K562 (cell line): ENCODE measurements around the gene PIH1D1. TPM values are rescaled to one million over a fixed set of nuclear protein-coding genes. Genes with fewer than 3 reads are reported as not detected.
A peak's percentile ranks its signal among the peaks of the same experiment; 100 is the strongest.

ENCODE experiments used
- ARID4B ChIP-seq: sonication (generic); formaldehyde crosslinking; IDR thresholded peaks from 2 replicates; pipeline ENCODE4 v1.8.0; 2022; ENCODE audit warnings: mild to moderate bottlenecking, missing genetic modification reagents
- ASH1L ChIP-seq: fragments of 450-650 bp; IDR thresholded peaks from 2 replicates; pipeline ENCODE4 v1.6.1; 2018; ENCODE audit warnings: borderline replicate concordance, mild to moderate bottlenecking, low read depth; ENCODE audit not compliant: partially characterized antibody
- BHLHE40 ChIP-seq: IDR thresholded peaks from 2 replicates; pipeline ENCODE4 v1.6.1; 2011; ENCODE audit warnings: low read length, improper control_type of control experiment
- CBFA2T2 ChIP-seq: fragments of 450-650 bp; conservative IDR thresholded peaks from 2 replicates; pipeline ENCODE4 v1.6.1; 2017; ENCODE audit warnings: mild to moderate bottlenecking
- CC2D1A ChIP-seq: fragments of 450-650 bp; IDR thresholded peaks from 2 replicates; pipeline ENCODE4 v1.6.1; 2017; ENCODE audit warnings: mild to moderate bottlenecking
- CEBPB ChIP-seq: fragments of 450-650 bp; IDR thresholded peaks from 2 replicates; pipeline ENCODE4 v1.6.1; 2016; ENCODE audit warnings: missing genetic modification characterization, missing compliant biosample characterization
- CTCF ChIP-seq, 3 experiments: IDR thresholded peaks in 2 of 3; conservative IDR thresholded peaks in 1 of 3; 2 replicates each; pipeline ENCODE4 v1.5.1; 2011 to 2012; ENCODE audit warnings: low read length in 3 of 3, mild to moderate bottlenecking in 3 of 3, control low read depth in 2 of 3, improper control_type of control experiment in 1 of 3, inconsistent platforms in 1 of 3, low read depth in 1 of 3, mixed read lengths in 1 of 3, moderate library complexity in 1 of 3; ENCODE audit not compliant: insufficient read depth in 2 of 3
- ETV5 ChIP-seq: sonication (generic); formaldehyde crosslinking; IDR thresholded peaks from 2 replicates; pipeline ENCODE4 v1.4.0; 2020; ENCODE audit warnings: low read depth, mild to moderate bottlenecking, missing genetic modification reagents
- FIP1L1 ChIP-seq: fragments of 200-400 bp; formaldehyde crosslinking; IDR thresholded peaks from 2 replicates; pipeline ENCODE4 v1.6.1; 2018; ENCODE audit warnings: mild to moderate bottlenecking, low read depth, low read length; ENCODE audit not compliant: poor library complexity, severe bottlenecking
- HNRNPLL ChIP-seq: fragments of 200-400 bp; formaldehyde crosslinking; IDR thresholded peaks from 2 replicates; pipeline ENCODE4 v1.6.1; 2017; ENCODE audit warnings: low read length, low read depth, mild to moderate bottlenecking; ENCODE audit not compliant: poor library complexity, severe bottlenecking
- MAFG ChIP-seq: fragments of 450-650 bp; conservative IDR thresholded peaks from 2 replicates; pipeline ENCODE4 v1.6.1; 2016; ENCODE audit warnings: missing genetic modification characterization, missing compliant biosample characterization
- MLLT1 ChIP-seq, 2 experiments: fragments of 450-650 bp; IDR thresholded peaks; 2 replicates each; pipeline ENCODE4 v1.6.1; 2016
- RBM14 ChIP-seq: fragments of 200-400 bp; formaldehyde crosslinking; IDR thresholded peaks from 2 replicates; pipeline ENCODE4 v1.6.1; 2018; ENCODE audit warnings: low read depth, mild to moderate bottlenecking, low read length, moderate library complexity, borderline replicate concordance; ENCODE audit not compliant: insufficient read depth
- SAP30 ChIP-seq: fragments of 200-600 bp; sonication (generic); IDR thresholded peaks from 2 replicates; pipeline ENCODE4 v1.6.1; 2012; ENCODE audit warnings: borderline replicate concordance, low read depth, mild to moderate bottlenecking, moderate library complexity, low read length, control low read depth, inconsistent platforms; ENCODE audit not compliant: insufficient read depth, poor library complexity, severe bottlenecking
- SMAD4 ChIP-seq: fragments of 250-450 bp; sonication (Bioruptor Pico); conservative IDR thresholded peaks from 2 replicates; pipeline ENCODE4 v1.8.0; 2021; ENCODE audit warnings: inconsistent platforms, mild to moderate bottlenecking, moderate library complexity
- TCF7L2 ChIP-seq: fragments of 150-350 bp; IDR thresholded peaks from 2 replicates; pipeline ENCODE4 v1.6.1; 2016; ENCODE audit warnings: low read depth, mild to moderate bottlenecking, low read length, moderate library complexity
- TOE1 ChIP-seq, 2 experiments: fragments of 450-650 bp in 1 of 2; sonication (generic) in 1 of 2; formaldehyde crosslinking in 1 of 2; IDR thresholded peaks; 2 replicates each; pipeline versions ENCODE4 v1.7.1 to v1.8.0; 2016 to 2022; ENCODE audit warnings: borderline replicate concordance in 2 of 2, mild to moderate bottlenecking in 2 of 2, antibody characterized with exemption in 1 of 2, inconsistent platforms in 1 of 2, low read depth in 1 of 2, missing genetic modification reagents in 1 of 2, moderate library complexity in 1 of 2
- ZFP1 ChIP-seq: fragments of 450-650 bp; formaldehyde crosslinking; IDR thresholded peaks from 2 replicates; pipeline ENCODE4 v1.4.0; 2020; ENCODE audit warnings: mild to moderate bottlenecking, mixed read lengths
- ZNF354B ChIP-seq: fragments of 250-450 bp; sonication (Bioruptor Pico); IDR thresholded peaks from 2 replicates; pipeline ENCODE4 v1.4.0; 2020
- ZNF785 ChIP-seq: fragments of 250-450 bp; sonication (Bioruptor Pico); IDR thresholded peaks from 2 replicates; pipeline ENCODE4 v1.4.0; 2020; ENCODE audit warnings: mild to moderate bottlenecking
- polyA plus RNA-seq, 8 experiments: library from polyadenylated mRNA; depleted of rRNA in 4 of 8; stranded (reverse) in 5 of 8; unstranded in 3 of 8; fragments of >200 nt; fragmentation: Nextera tagmentation in 2 of 8; fragmentation: Illumina TruSeq in 1 of 8; extraction: Ambion mirVana in 2 of 8; extraction: Trizol in 1 of 8; gene quantifications; 2 replicates each; pipeline versions ENCODE4 v1.2.1 to v1.2.3, GENCODE V29; 2011 to 2014; ENCODE audit warnings: inconsistent platforms in 1 of 8, missing spikeins in 1 of 8
- total RNA-seq, 7 experiments: library from RNA; depleted of rRNA in 6 of 7; stranded (reverse); fragments of >200 nt in 6 of 7; fragmentation: Illumina TruSeq in 2 of 7; extraction: Trizol in 2 of 7; gene quantifications; 2 replicates each; pipeline versions ENCODE4 v1.2.1 to v1.2.3, GENCODE V29; 2011 to 2021; ENCODE audit warnings: low replicate concordance in 1 of 7

Gene PIH1D1
- total and polyA plus RNA-seq, 9 of the 15 experiments (the other 6 are each of a cell fraction or from before 2014, with no cell fraction given), result 26.5 to 224 (median 137) TPM

GRCh38 chr19:49486710-49487276 is 35.2 kb upstream of the PIH1D1 start (continued):
- no peak for TF ChIP-seq CEBPB (tag)
- TF ChIP-seq MAFG (tag), result no peak
- TF ChIP-seq ARID4B, result 0 out of 2 replicates have a peak, but pooled peaks have one; percentile 9
- peak; percentile 9; the same call in 1 of the 2 replicates for TF ChIP-seq ETV5
- no peak for TF ChIP-seq HNRNPLL
- no peak for TF ChIP-seq SAP30
- no peak for TF ChIP-seq TCF7L2
- TF ChIP-seq MLLT1 (IDR thresholded peaks at IDR 0.05), result 0 out of 4 replicates have a peak, but pooled peaks of 1 of the 2 experiments have one; percentile 54
- TF ChIP-seq BHLHE40, result no peak
- no peak for TF ChIP-seq TOE1 (IDR thresholded peaks at IDR 0.05; ENCODE audit: borderline replicate concordance)
- no peak for TF ChIP-seq TOE1 (CRISPR knock-in tag; IDR thresholded peaks at IDR 0.05; ENCODE audit: borderline replicate concordance, low read depth)
- no peak for TF ChIP-seq ZFP1
- no peak for TF ChIP-seq ZNF354B (CRISPR knock-in tag)
- no peak for TF ChIP-seq CBFA2T2
- TF ChIP-seq CTCF (IDR thresholded peaks at IDR 0.05 in 2 of 3, conservative IDR thresholded peaks at IDR 0.05 in 1 of 3; ENCODE audit: insufficient read depth in 2 of 3, low read depth in 1 of 3, low read length in 3 of 3), result peak in 1 of 3 experiments; percentile 15; a peak in 1 of 6 replicates
- TF ChIP-seq CC2D1A, result no peak
- TF ChIP-seq SMAD4 (CRISPR knock-in tag), result no peak; the same call in 1 of the 2 replicates
- TF ChIP-seq FIP1L1, result no peak
- no peak for TF ChIP-seq ZNF785 (CRISPR knock-in tag)
- TF ChIP-seq ASH1L, result no peak
- no peak for TF ChIP-seq RBM14
